ENCODE measurements around the gene GMDS. TPM values are rescaled to one million over a fixed set of nuclear protein-coding genes. Genes with fewer than 3 reads are reported as not detected.

Gene GMDS
- total RNA-seq, 2 experiments from 2014 or later: 36.6 to 42.8 TPM

- CTCF ChIA-PET: no interaction called here
Measured at GRCh38 chr6:2135401-2135800, 110.0 kb downstream of the GMDS start.

GRCh38 chr6:2134554-2134953 is 110.9 kb downstream of the GMDS start:
- H3K36me3 Mint-ChIP-seq (ENCODE audit: low read depth): no peaks in the 10 kb centered on the region
- H3K4me3 Mint-ChIP-seq: no peak overlapping the region
- DNase-seq (no peak), ATAC-seq (no peak)
- no peaks in the 10 kb centered on the region for H3K9me3 Mint-ChIP-seq
- no peak for TF ChIP-seq CTCF (IDR thresholded peaks at IDR 0.05)
- intact Hi-C loops (cut with micrococcal nuclease): no loop called here
- POLR2A ChIA-PET: no interaction called here
- CTCF ChIA-PET: interaction anchor here (1.0 kb wide), 1 partner anchor 62 kb away, joined by 3 read pairs; no protein-coding TSS in a partner anchor
- H3K27me3 Mint-ChIP-seq: no peaks in the 10 kb centered on the region
- H3K4me1 Mint-ChIP-seq (ENCODE audit: low read depth): peaks cover 12% of the 10 kb centered on the region
- no peak overlapping the region for H3K27ac Mint-ChIP-seq

More at GRCh38 chr6:2135401-2135800, 110.0 kb downstream of the GMDS start:
- Mint-ChIP-seq H3K4me1 (ENCODE audit: low read depth) (peaks cover 11% of the 10 kb centered on the region), H3K9me3 (no peaks in the 10 kb centered on the region), H3K27ac (no peak overlapping the region), H3K36me3 (ENCODE audit: low read depth) (no peaks in the 10 kb centered on the region), H3K27me3 (no peaks in the 10 kb centered on the region), H3K4me3 (no peak overlapping the region)
- no peak for DNase-seq
- intact Hi-C loops (cut with micrococcal nuclease): no loop called here
- POLR2A ChIA-PET: no interaction called here
- ATAC-seq: no peak
- TF ChIP-seq CTCF (IDR thresholded peaks at IDR 0.05): no peak

- intact Hi-C loops (cut with micrococcal nuclease): no loop called here
- Mint-ChIP-seq H3K9me3 (no peaks in the 10 kb centered on the region), H3K4me1 (ENCODE audit: low read depth) (peaks cover 20% of the 10 kb centered on the region), H3K4me3 (no peak overlapping the region), H3K27me3 (no peaks in the 10 kb centered on the region), H3K36me3 (ENCODE audit: low read depth) (peaks cover 4% of the 10 kb centered on the region), H3K27ac (no peak overlapping the region)
- CTCF ChIA-PET: interaction anchor here (1.0 kb wide), 1 partner anchor 63 kb away, joined by 3 read pairs; no protein-coding TSS in a partner anchor
- DNase-seq (no peak), ATAC-seq (no peak)
- TF ChIP-seq CTCF (IDR thresholded peaks at IDR 0.05): no peak
- POLR2A ChIA-PET: no interaction called here
Measured at GRCh38 chr6:2133716-2134310, 111.6 kb downstream of the GMDS start.

GRCh38 chr6:2132916-2133315 is 112.5 kb downstream of the GMDS start:
- ATAC-seq (no peak), DNase-seq (no peak)
- H3K4me1 Mint-ChIP-seq (ENCODE audit: low read depth): peaks cover 26% of the 10 kb centered on the region
- no peaks in the 10 kb centered on the region for H3K9me3 Mint-ChIP-seq
- ChIA-PET CTCF (no interaction called here), POLR2A (no interaction called here)
- no peak overlapping the region for H3K27ac Mint-ChIP-seq
- H3K36me3 Mint-ChIP-seq (ENCODE audit: low read depth): peaks cover 4% of the 10 kb centered on the region
- H3K4me3 Mint-ChIP-seq: no peak overlapping the region
- TF ChIP-seq CTCF (IDR thresholded peaks at IDR 0.05): no peak
- no peaks in the 10 kb centered on the region for H3K27me3 Mint-ChIP-seq
- intact Hi-C loops (cut with micrococcal nuclease): no loop called here

GRCh38 chr6:2132416-2132815 is 113.0 kb downstream of the GMDS start:
- no peak overlapping the region for H3K27ac Mint-ChIP-seq
- H3K27me3 Mint-ChIP-seq: no peaks in the 10 kb centered on the region
- H3K9me3 Mint-ChIP-seq: no peaks in the 10 kb centered on the region
- ChIA-PET POLR2A (interaction anchor here (0.6 kb wide), 1 partner anchor 13 kb away, joined by 3 read pairs; no protein-coding TSS in a partner anchor), CTCF (interaction anchor here (1.0 kb wide), 1 partner anchor 222 kb away, joined by 3 read pairs; no protein-coding TSS in a partner anchor)
- no peak for TF ChIP-seq CTCF (IDR thresholded peaks at IDR 0.05)
- no peak for ATAC-seq
- H3K36me3 Mint-ChIP-seq (ENCODE audit: low read depth): peaks cover 4% of the 10 kb centered on the region
- H3K4me1 Mint-ChIP-seq (ENCODE audit: low read depth): peaks cover 31% of the 10 kb centered on the region
- no peak for DNase-seq
- H3K4me3 Mint-ChIP-seq: no peak overlapping the region
- intact Hi-C loops (cut with micrococcal nuclease): no loop called here
